HG03457 (cell line): ENCODE data around the gene LMO1.

Source experiments
- ATAC-seq: cut with Tn5 transposase; IDR thresholded peaks from one replicate; pipeline ENCODE4 v1.9.1; 2021; ENCODE audit warnings: moderate number of reproducible peaks; ENCODE audit not compliant: unreplicated experiment

LMO1 gene

DNA sequence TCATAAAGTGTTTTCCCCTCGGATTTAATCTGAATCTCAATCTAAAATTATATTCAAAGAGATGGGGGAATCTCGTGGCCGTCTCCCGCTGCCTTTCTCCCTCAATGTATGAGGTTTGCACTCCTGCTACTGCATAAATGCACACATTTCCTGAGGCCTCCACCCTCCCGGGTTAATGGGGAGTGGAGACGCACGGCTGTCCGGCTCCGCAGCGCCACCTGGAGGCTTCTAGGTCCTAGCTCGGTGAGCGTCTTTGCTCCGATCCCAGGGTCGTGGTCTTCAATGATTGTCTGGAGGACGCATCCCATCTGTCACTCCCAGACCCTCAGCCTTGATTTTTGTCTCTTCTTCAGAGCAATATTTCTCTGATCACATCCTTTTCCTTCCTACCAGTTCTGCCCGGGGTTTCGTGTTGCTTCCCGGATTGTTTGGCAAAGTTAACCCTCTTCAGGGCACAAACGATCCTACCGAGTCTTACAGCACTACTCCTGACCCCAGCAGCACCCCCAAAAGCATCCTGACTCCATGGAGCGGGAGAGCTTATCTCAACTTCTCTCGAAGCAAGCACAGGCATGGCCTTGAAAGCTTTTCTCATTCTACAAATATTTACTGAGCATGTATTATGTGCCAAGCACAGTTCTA lies at the start of gene LMO1:
LMO1 (minus strand) TSS at position 110 of the 642 bp plus-strand sequence. CDS start 516 bp downstream, outside the sequence.
- no peak for ATAC-seq

DNA sequence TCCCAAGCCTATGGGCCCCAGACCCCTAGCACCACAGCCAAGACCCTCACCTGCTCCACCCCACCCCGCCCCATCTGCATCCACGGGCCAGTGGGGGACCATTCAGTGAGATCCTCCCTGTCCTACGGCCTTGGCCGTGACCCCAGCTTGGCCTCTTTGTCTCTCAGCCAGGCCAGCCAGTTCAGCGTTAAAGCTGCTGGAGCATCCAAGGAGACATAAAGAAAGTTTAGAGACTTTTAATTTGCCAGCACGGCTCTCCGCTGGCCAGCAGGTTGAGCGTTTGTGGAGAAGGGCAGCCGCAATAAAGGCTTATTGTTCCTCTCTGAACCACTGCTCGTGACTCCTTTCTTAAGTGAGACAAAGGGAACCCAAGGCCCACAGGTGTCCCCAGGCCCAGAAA lies 49.3 kb upstream of the LMO1 start:
- no peak for ATAC-seq

DNA sequence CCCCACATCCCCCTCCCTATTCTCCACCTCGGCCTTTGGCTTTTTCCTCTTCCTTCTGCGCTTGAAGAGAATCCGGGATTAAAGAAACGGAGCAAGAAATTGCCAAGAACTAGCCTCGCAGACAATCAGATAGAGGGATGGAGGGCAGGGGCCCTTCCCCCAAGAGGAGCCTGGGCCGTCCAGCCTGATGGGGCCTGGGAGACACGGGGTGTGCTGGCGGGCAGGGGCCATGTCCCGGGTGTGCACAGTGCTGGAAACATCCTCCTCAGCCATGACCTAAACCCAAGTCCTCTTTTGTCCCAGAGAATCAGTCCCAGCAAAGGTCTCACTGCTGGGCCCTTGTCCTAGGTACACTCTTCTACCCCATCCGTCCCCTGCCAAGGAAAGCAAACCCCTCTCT lies 47.7 kb upstream of the LMO1 start:
- ATAC-seq = no peak

DNA sequence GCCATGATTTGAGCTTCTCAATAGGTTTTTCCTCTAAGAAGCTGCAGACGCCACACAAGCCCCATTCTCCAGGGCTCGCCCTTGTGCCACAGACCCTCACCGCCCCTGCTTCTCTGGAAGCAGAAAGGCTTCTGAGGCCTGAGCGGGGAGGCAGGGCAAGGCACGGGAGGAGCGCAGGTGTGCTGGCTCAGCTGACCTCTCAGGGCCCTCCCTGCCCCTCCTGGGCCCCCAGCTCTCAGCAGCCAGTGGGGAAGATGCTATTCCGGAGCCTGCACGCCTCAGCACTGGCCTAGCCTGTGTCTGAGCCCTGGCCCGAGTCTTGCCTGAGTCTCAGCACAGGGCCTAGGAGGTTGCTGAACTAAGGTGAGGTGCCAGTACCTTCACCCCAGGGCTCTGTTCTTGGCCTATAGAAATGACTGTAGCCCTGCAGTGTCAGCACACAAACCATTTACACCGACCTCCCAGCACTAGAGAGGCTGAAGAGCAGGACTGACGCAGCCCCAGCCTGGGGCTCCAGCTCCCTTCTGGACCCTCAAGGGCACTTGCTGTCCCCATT lies 47.1 kb upstream of the LMO1 start:
- no peak for ATAC-seq

DNA sequence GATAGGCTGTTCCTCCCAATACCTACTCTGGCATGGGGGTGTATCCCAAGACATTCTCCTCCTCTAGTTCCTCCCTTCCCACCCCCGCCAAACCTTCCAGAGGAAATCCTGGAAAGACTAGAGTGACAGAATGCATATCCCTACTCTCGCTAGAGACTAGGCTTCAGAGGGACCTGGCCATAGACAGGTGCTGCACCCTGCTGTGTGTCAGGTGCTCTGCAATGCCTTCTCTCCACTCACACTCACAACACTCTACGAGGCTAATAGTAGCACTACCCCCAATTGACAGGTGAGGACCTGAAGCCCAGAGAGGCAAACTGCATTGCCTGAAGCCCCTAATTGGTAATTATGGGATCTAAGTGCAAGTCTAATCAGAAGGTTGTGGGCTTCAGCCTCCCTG lies 46.2 kb upstream of the LMO1 start:
- ATAC-seq = no peak

DNA sequence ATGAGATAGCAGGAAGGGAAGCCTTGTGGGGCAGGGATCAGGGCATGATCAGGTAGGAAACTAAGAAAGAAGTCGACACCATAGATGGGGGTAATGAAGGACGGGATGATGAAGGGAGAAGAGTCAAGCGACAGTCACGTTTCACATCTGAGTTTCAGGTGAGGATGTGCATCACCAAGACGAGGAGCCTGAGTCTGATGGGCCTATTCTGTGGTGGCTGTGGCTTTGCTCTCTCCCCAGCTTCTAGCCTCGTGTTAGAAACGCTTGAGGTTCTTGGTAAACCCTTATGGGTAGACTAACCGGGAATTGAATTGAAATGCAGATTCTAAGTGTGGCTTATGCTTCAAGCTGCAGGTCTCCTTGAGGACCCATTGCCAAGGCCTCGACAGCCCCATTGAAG lies 45.6 kb upstream of the LMO1 start:
- ATAC-seq = no peak

DNA sequence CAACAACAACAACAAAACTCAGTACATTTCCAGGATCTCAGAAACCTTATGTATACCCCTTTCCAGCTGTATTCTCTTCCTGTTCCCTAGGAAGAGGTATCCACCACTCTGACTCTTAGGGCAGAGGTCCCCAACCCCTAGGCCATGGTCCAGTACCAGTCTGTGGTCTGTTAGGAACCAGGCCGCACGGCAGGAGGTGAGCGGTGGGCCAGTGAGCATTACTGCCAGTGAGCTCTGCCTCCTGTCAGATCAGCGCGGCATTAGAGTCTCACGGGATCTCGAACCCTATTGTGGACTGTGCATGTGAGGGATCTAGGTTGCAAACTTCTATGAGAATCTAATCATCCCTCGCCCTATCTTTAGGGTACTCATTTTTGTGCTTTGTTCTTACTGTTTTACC lies 43.9 kb upstream of the LMO1 start:
- ATAC-seq = no peak

DNA sequence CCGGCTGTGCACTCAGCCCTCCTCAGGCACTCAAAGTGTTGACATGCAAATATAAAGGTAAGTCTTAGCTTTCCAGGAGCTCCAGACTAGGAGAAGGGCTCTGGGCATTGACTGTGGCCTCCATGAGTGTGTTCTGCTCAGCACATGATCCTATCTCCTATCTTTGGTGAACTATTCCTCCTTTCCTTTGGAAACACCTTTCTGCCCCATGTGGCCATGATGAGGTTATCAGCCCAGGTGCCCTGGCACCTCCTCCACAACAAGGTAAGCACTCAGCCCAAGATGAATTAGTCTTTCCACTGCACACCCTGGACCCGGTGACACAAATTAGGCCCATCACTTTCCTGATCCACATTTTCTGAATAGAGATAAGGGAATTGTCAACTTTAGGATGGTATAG lies 37.9 kb upstream of the LMO1 start:
- no peak for ATAC-seq

DNA sequence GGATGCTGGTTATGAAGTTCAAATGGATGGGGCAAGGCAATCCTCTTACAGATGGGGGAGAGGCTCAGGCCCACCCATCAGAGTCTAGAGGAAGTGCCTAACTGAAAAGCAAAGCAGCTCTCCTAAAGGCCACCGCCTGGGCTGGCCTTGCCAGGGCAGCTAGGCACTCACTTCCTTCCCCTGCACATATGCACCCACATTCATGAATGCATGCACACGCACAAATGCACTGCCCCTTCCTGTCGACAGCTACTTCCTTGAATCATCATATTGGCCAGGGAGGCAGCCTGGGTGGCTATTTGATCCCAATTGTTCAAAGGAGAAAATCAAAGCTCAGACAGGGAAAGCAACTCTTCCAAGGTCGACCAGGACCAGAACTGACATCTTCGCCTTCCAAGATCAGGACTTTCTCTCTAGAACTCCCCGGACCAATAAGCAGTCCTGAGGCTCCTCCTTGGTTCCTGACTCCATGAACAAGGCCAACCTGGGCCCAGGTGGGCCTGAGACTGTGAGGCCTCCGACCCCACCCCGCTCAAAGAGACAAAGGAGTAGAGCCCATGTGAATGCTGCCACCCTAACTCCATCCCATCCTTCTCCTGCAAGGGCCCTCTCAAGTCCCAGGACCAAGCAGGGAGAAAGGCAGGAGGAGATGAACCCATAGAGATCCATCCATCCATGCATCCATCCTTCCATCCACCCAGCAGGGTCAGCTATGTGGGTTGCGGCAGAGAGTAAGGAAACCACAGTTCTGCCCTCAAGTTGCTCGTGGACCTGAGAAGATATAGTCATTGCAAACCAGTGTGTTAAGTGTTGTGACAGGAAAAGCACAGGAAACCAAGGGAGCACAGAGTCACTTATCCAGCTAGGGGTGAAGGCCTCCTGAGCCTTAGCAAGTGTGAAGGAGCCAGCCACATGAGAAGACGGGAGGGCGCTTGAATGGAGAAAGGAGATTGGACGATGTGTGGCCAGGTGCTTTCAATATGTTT lies 35.4 kb upstream of the LMO1 start:
- ATAC-seq = no peak

DNA sequence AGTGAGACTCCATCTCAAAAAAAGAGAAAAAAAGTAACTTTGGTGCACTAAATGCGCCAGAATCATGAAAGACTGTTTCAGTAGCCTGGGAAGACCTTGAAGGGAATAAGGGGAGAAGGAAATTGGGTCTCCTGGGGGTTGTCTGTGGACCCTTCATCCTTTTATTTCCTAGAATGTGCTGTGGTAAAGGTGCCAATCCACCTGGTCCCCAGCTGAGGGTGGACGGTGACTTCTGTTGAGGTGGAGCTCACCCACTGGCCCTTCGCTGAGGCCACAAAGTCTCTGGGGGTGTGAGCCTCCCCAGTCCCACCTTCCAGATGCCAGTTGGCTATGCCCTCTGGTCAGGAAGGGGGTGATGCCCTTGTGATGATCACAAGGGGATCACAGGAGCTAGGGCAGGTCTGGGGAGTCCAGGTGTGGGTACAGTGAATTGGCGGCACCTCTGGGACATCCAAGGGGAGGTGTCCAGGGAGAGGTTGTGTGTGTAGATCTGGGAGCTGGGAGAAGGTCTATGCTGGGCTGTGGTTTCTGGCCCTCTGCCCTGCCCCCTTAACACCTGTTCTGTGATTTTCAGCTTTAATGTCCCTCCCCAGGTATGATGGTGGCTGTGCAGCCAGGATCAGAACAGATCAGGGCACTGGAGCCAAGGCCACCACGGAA lies 34.2 kb upstream of the LMO1 start:
- ATAC-seq = no peak

DNA sequence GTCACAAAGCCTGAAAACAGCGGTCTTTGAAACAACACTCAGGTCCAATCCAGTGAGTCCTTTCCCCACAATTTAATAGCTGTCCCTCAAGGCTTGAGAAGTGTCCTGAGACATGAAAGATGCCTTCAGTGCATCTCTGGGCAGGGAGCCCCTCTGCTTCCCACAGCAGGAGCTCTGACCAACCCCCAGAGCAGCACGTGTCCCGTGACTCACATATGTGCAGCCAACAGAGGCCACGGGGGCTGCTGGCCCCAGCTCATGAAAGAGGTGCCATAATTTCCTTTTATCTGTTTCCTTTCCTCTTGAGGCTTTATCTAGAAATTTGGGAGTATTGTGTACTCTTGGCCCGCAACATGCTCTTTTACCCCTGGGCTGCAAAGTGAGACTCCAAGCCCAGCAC lies 33.2 kb upstream of the LMO1 start:
- no peak for ATAC-seq

DNA sequence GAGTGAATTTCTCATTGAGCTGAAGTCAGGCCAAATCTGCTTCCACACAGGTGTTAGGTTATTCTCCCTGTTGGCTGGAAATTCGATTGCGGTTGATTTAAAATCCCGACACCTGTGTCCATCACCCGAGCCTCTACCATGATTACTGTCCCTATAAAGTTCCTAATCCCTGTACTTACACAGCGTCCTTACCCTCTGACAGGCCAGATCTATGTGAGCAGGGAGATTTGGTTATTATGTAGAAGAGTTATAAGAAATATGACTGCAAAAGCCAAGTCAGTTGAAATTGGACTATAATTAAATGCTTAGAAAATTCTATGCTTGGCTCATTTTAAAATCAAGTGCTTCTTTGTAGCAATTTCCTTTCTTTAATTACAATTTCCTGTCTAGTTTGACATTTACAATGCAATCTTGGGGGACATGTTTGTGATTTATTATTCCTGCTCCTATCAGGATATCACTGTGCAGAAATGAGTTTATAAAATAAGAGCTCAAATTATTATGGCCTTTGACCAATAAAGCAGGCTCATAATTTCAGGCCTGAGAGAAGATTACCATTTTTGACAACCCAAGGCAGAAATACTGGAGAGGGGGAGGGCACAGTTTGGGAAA lies 32.5 kb upstream of the LMO1 start:
- ATAC-seq = no peak

DNA sequence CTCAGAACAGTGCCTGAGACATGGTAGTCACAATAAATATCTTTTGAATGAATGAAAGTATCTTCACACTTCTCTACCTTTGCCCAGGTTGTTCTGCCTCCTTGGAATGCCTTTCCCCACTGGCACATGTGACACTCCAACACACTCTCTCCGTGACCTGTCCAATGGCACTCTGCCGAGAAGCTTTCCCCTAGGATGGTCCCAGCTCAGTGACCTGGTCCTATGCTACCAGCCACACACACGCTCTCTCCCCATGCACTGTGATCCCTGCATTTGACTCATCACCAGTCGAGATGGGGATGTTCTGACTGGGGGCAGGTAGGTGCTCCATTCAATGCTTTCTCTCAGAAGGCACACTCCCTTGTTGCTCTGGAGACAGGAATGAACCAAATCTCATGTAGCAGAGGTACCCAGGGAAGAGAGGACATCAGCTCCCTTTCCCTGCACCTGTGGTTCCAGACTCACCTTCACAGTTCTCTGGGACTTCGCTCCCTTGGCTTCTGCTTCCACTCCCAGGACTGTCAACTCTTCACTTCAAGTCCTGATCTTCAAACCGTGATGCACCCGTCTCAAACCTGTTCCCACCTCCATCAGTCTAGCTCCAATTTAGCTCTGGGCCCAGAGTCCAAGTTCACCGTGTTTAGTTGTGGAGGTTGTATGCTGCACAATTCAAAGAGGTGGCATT lies 30.7 kb upstream of the LMO1 start:
- ATAC-seq = no peak

DNA sequence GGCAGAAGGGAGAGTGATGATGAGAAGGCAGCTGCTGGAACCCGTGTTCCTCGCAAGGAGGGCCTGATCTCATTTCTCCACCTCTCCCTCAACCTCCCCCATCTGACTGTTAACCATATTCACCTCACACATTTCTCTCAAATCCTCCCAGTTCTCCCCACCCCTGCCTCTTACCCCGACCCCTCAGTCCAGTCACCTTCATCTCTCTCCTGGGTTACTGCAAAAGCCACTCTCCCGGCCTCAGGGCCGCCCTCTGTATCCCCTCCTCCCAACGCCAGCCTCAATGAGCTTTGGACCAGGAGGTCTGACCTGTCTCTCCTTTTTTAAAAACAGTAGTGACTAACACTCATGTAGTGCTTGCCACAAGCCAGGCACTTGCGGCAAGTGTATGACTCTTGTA lies 29.5 kb upstream of the LMO1 start:
- no peak for ATAC-seq

DNA sequence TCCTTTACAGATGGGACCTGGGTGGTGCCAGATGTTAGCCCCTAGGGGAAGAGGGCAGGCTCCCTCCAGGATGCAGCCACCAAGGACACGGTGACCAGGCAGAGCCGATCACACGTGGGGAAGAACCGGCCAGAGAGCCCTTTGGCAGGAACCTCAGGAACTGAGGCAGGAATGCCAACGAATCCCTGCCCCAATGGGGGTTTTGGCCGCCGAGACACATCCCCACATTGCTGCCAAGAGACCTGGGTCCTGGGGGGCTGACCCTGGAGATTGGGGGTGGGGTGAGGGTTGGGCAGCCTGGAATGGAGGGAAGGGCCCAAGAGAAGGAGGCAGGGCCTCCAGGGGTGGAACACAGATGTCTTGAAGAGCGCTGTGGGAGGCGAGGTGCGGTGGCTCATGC lies 28.7 kb upstream of the LMO1 start:
- ATAC-seq = no peak

DNA sequence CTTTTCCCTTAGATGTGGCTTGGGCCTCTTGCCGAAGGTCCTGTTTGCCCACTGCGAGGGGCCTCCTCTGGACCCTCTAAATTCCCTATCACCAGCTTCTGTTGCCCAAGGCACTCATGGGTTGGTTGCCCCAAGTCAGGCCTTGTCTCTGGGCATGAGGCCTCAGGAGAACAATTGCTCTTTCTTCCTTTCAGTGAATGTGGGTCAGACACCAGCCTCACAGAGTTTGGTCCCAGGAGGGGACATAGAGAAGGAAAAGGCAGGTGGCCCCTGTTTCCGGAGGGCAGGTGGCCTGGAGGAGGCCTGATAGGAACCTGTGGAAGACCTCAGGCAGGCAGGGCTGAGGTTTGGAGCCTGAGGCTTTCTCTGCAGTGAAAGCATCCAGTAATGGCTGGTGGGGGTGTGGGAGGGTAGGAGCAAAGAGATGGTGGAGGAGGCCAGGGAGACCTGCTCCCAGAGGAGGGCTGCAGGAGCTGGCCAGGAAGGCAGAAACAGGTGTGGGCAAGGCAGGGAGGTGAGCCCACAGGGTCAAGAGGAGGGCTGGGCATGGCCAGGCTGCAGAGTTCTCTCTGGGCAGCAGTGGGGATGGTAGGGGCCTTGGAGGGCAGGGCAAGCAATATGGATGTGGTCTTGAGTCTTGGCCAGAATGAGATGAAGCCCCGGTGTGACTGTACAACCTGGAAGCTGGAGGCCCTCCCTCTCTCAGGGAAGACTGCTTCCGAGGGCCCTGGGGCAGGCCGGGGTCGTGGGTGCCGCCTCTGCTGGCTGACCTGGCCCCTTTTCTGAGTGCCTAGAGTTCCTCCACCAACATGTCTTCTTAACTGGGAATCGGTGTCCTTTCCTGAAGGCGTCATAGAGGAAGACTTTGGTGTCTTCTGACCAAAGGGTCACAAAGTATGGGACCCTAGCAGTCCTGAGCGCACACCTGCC lies 28.0 kb upstream of the LMO1 start:
- ATAC-seq = no peak

DNA sequence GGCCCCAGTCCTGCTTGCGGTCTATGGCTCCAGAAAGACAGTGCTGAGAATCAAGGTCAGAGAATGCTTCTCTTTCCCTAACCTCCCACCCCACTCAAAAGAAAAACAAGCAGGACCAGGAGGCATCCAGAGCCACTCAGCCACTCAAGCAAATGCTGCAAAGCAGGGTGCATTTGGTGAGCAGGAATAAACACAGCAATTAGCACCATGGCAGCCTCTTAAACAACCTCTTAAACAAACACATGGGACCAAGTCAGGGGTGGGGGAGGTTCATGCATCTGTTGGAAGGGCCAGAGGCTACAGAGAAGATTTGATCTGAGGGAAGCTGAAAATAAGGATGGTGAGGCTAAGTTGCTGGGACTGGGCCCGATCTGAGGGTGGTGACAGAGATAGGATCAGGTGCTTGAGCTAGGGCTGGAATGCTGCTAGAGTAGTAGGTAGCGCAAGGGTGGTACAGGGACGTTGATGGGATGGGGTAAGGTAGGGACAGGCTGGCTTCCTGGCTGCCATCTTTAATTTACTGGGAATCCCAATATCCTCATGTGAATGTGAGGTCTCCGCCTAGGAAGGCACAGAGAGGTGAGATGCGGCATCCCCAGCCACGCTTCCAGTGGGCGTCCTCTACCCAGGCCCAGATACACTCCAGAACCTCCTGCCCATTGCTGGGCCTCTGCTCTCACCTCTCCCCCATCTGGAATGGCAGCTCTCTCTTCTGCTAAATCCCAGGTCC lies 26.6 kb upstream of the LMO1 start:
- ATAC-seq = no peak

DNA sequence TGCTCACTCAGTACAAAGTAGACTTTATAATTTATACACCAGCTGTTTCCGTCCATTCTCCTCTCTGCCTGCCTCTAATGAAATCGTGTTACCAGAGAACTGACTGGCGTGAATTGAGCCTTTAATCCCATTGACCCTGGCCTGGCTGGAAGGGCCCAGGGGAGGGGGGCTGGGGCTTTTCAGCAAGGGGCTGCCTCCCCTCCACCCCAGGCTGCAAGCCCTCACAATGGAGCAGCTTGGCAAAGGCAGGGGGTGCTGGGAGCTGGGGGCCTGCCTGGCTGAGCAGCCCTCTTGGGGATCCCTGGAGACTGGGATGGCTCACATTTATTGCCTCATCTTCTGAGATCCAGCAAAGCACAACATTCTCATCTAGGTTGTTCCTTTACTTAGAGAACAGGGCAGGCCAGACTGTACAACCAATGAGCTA lies 25.8 kb upstream of the LMO1 start:
- ATAC-seq = no peak
